OCI-LY1 (cell line): ENCODE data around the gene SIGLEC5.

Source experiments
- EZH2 ChIP-seq: fragments of 200-600 bp; sonication (generic), shearing (Covaris generic); IDR thresholded peaks from 2 replicates; pipeline ENCODE4 v1.8.0; 2017; ENCODE audit warnings: borderline replicate concordance, mixed run types, mild to moderate bottlenecking, antibody characterized with exemption, low read length, moderate library complexity, mixed read lengths
- TF ChIP-seq, protein P1 (sequence below): fragments of 200-600 bp; sonication (generic), shearing (Covaris generic); IDR thresholded peaks from 2 replicates; pipeline ENCODE4 v1.5.1; 2017; ENCODE audit warnings: mild to moderate bottlenecking, antibody characterized with exemption, low read length, moderate library complexity, mixed read lengths

GRCh38 chr19:51668216-51668615 lies 38.0 kb upstream of the SIGLEC5 start:
- TF ChIP-seq, protein P1, sequence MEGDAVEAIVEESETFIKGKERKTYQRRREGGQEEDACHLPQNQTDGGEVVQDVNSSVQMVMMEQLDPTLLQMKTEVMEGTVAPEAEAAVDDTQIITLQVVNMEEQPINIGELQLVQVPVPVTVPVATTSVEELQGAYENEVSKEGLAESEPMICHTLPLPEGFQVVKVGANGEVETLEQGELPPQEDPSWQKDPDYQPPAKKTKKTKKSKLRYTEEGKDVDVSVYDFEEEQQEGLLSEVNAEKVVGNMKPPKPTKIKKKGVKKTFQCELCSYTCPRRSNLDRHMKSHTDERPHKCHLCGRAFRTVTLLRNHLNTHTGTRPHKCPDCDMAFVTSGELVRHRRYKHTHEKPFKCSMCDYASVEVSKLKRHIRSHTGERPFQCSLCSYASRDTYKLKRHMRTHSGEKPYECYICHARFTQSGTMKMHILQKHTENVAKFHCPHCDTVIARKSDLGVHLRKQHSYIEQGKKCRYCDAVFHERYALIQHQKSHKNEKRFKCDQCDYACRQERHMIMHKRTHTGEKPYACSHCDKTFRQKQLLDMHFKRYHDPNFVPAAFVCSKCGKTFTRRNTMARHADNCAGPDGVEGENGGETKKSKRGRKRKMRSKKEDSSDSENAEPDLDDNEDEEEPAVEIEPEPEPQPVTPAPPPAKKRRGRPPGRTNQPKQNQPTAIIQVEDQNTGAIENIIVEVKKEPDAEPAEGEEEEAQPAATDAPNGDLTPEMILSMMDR: no peak
- TF ChIP-seq EZH2: no peak
